HG03196 (cell line): ENCODE data around the gene COG8.
A peak's percentile ranks its signal among the peaks of the same experiment; 100 is the strongest.

Experiments used
- ATAC-seq: cut with Tn5 transposase; IDR thresholded peaks from one replicate; pipeline ENCODE4 v1.9.1; 2021; ENCODE audit not compliant: unreplicated experiment

Gene COG8

DNA sequence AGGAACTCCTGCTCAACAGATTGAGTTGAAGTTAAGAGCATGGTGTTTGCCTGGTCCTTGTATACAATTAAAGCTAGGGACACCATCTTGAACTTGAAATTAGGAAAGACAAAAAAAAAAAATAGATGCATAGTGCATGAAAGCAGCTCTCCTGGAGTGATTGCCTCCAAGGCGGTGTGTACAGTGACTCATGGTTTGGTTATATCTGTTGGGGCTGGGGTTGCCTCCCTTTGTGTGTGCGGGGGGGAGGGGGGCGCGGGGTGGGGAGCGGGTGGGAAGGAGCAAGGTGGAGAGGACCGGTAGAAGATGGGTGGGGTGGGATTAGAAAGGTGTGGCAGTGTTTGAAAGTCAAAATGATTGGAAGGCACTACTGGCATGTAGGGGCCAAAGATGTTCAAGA, 8.9 kb upstream of the COG8 start:
- no peak for ATAC-seq

DNA sequence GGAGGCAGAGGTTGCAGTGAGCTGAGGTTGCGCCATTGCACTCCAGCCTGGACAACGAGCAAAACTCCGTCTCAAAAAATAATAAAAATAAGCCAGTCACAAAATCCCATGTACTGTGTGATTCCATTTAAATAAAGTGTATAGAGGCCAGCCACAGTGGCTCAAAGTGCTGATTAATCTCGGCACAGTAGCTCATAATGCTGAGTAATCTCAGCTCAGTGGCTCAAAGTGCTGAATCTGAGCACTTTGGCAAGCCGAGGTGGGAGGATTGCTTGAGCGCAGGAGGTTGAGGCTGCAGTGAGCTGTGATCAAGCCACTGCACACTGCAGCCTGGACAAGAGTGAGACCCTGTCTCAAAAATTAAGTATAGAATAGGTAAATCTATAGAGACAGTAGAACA, 7.3 kb upstream of the COG8 start:
- no peak for ATAC-seq

DNA sequence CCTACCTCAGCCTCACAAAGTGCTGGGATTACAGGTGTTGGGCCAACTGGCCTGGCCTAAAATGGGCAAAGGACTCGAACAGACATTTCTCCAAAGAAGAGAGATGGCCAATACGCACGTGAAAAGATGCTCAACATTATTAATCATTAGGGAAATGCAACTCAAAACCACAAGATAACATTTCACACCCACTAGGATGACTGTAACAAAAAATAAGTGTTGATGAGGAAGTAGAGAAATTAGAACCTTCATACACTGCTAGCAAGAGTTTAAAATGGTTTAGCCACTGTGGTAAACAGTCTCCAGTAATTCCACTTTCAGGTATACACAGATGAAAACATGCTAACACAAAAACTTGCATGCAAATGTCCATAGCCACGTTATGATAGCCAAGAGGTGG, 6.6 kb upstream of the COG8 start:
- no peak for ATAC-seq

DNA sequence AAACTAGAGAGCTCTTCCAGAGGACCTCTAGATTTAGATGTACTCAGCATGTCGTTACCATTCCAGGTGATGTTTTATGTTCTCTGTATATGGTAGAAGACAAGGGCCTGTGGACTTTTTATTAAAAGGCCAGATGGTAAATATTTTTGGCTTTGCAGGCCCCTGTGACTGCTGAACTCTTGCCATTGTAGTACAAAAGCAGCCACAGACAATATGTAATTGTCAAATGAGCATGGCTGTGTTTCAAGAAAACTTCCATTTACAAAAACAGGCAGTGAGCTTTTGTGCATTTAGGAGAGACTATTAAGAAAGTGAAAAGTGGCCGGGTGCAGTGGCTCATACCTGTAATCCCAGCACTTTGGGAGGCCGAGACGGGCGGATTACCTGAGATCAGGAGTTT, 4.8 kb upstream of the COG8 start:
- ATAC-seq: no peak

DNA sequence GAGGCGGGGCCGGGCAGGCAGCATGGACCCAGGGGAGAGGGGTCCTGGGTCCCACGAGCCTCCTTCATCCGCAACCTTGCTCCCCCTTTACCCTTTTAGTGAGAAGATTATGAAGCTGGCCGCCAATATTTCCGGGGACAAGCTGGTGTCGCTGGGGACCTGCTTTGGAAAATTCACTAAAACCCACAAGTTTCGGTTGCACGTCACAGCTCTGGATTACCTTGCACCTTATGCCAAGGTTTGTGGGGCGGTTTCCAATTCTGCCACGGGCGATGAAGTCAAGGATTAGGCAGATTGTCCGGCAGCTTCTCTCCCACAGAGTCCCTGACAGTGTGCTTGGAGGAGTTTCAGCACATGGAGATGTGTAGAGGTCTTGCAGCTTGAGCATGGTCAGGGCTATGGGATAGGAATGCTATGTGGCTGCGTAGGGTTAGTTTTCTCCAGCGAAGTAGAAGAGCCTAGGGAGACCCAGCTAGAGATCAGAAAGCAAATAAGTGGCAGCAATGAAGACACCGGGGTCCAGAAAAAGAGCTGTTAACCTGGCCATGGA, 806 bp upstream of the COG8 start:
- ATAC-seq: no peak

DNA sequence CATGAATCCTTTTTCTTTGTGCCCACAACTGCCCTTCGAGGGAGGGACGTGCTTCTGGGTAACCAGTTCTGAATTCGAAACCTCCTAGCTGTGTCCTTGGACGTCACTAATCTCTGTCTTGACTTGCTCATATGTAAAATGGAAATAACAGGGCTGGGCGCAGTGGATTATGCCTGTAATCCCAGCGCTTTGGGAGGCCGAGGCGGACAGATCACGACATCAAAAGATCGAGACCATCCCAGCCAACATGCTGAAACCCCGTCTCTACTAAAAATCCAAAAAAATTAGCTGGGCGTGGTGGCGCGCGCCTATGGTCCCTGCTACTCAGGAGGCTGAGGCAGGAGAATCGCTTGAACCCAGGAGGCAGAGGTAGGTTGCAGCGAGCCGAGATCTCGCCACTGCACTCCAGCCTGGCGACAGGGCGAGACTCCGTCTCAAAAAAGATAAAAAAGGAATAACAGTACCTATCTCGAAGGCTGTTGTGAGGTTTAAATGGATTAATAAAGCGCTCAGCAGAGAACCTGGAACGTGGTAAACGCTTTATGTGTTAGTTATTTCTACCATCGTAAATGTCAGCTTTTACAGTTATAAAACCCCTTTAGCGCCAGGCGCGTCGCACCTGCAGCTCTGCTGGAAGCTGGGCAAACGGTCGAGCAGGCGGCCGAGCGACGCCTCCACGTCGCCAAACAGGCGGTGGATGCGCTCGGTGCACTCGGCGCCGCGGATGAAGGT, 641 bp downstream of the COG8 start:
- ATAC-seq: no peak

DNA sequence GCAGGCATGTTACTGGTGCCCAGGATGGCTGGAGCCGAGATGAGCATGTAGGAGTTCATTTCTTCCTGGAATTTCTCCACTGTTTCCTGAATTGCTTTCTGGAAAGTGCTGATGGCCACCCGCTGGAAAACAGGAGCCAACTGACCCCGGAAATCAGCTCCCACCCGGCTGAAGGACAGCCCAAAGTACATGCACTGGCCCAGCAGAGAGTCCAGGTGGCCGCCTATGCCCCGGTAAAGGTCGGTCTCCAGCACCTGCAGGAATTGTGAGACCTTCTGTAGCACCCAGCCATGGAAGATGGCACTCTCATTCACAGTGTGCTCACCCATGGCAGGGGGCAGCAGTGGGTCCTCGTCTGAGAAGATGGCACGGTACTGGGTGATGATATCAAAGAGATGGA, 4.7 kb downstream of the COG8 start:
- no peak for ATAC-seq

DNA sequence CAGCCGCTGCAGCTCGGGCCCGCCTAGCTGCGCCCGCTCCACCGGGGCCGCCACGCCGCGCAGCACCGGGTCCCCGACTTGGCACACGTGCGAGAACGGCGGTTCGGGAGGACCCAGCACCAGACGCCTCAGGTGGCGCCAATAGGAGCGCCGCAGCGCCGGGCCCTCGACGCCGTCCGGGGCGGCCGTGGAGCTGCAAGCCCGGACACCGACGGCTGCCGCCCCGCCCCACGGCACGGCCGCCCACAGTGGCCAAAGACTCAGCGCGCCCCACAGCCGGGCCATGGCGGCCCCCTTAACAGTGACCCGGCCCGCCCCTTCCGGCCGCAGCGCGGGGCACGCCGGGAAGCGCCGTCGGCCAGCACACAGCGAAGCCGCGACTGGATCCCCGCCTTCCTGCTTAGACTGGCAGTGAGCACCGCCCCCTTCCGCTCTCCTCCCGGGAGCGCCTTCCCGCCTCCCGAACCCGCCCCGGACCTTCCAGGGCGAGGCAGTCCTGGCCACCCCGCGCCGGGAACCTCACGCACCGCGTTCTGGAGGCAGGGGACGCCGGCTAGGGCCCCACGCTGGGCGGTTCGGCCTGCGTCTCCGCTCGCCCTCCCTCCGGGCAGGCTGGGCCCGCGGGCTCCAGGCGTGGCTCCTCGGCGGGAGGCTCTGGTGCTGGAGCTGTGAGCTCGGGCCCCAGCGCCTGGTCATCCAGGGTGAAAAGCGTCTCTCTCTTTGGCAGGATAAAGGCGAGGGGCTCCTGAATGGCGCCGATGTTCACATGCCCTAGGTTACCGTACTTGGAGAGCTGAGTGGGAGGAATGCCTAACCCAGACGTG, 8.9 kb downstream of the COG8 start, which contains the start of gene PDF:
PDF (minus strand) TSS at position 303 of the 824 bp plus-strand sequence; CDS start at position 285, 18 bp downstream.
- peak; percentile 78 for ATAC-seq

DNA sequence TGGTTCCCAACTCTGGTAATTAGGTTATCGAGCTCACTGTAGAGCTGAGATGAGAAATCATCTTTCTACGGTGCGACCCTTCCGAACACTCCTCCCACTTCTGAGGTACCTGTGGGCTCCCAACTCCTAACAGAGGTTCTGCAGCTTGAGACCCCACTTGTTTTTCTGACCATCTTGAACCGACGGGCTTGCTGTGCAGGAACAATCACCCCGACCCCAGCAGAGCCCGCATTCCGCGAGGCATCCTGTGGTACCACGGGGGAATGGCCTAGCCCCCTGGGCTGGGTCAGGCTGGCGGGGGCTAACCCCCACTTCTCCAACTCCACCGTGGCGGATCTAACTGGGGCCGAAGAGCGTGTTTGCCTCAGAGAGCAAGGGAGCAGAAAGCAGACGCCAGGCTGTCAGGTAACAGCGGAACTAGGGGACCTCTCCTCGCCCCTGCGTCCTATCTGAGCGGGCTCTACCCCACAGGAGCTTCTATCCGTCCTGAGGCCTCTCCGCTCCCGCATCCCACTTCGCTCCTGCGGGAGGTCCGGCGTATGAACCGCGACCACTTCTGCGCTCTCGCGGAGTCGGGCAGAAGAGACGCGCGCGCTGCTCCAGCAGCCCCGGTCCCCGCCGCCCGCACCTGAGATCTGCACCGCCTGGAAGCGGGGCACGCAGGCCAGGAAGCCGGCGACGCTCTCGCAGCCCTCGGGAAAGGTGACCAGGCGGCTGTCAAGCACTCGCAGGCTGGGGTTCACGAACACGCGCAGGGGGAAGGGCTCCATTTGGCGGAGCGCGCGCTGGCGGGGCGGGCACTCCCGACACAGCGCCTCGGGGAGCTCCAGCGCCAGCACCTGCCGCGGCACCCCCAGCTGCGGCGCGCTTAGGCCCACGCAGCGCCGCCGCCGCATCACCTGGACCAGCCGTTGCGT, 9.7 kb downstream of the COG8 start:
- peak; percentile 33 for ATAC-seq

DNA sequence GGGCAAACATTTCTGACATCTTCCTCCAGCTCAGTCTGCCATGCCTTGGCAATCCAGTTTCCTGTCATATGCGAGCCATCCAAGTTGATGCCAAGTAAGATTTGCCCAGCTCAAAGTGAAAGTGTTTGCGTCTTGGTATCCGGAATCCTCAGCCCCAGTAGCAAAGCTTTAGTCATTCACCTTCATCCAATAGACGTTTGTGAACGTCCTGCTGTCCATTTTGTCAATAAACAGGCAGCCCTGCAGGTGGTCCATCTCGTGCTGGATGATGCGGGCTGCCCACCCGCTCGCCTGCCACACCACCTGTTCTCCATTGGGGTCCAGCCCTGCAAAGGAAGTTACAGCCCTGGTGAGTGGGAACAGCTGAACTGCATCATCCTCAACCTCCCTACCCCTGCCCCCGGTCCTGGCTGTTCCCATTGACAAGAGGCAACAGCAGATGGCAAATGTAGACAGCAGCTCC, 10.5 kb downstream of the COG8 start:
- ATAC-seq: no peak

DNA sequence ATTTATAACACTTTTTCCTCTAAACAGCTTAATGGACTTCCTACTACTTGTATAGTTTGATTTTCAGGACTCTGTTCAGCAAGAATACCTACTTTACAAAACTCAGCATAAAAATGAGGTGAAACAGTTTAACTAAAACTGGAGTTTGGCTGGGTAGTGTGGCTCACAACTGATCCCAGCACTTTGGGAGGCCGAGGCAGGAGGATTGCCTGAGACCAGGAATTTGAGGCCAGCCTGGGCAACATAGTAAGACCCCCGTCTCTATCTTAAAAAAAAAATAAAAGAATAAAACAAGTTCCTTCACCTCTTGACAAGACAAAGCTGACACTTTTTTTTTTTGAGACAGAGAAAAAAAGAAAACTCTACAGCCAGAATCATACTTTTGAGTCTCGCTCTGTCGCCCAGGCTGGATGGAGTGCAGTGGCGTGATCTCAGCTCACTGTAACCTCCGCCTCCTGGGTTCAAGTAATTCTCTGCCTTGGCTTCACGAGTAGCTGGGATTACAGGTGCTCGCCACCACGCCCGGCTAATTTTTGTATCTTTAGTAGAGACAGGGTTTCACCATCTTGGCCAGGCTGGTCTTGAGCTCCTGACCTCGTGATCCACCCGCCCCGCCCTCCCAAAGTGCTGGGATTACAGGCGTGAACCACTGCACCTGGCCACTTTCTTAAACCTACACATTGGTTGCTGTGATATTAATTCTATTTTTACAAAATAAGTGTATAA, 11.6 kb downstream of the COG8 start:
- no peak for ATAC-seq

DNA sequence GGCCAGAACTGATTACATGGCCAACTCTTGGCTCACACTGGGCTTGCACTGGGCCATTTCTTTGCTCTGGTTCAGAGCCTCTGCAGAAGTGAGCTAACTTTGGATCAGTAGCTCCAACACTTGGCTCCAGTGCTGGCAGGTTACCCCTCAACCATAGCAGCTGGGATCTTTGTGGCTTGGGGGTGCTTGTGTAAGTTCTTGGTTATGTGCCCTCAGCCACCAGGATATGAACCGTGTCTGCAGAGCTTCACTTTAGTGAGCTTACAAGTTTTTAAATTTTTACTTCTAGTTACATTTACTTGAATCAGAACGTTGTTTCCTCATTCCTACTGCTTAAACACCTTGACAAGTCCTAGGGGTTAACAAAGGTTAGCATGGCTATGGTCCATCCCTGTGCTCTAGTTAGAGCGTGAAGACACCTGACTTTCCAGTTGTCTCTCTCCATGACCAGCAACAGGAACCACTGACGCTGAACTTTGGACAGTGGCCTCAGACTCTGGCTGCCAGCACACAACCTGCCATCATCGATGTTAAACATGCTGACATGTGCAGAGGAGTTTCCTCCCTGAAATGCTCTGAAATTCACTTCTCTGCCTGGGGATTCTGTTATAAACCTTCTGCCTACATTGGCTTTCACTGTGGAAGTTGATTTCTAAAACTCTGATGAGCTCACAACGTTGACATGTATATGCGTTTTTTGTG, 13.0 kb downstream of the COG8 start:
- ATAC-seq: no peak

DNA sequence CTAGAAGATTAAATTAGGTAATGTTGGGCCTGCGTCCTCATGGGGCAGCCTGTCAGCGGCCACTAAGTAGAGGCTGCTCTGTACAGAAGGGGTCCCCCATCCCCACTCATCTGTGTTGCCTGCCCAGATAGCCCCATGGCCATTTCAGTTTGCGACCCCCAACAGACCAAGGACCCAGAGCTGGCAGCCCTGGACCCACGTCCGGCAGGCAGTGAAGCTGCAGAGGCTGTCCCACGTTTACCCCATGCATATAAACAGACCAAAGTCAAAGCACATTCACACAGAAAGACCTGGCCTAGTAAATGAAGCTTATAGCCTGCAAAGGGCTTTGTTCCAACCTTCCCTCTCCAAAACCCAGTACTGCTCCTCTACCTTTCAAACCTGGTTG, 13.6 kb downstream of the COG8 start:
- ATAC-seq: no peak

DNA sequence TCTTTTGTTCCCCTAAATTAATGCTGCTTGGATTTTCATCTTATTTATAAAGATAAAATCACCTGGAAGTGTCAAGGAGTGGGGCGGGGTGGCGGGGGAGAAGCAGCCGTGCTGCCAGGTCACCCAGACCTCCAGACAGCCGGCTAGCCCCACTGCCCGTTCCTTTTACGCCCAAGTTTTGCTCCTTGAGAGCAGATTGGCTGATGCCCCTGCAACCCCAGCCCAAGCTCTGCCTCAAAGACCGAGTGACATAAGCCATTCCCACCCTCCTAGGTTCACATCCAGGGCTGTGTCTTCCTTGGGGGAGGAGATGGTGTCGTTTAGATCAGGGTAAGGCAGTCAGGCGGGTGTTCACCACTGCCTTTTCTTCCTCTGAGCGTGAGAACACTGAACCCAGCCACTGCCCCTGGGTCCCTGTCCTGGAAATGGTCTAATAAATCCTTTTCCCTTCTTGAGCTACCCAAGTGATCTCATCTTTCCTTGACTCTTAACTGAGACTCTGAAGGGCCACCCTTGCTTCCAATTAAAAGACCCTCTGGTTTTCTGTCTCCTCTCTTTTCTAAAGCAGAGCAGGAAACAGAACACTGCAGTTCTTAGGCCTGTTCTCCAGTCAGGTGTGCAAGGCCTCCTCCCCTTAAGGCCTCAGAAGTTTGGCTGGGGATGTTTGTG, 14.6 kb downstream of the COG8 start:
- no peak for ATAC-seq

DNA sequence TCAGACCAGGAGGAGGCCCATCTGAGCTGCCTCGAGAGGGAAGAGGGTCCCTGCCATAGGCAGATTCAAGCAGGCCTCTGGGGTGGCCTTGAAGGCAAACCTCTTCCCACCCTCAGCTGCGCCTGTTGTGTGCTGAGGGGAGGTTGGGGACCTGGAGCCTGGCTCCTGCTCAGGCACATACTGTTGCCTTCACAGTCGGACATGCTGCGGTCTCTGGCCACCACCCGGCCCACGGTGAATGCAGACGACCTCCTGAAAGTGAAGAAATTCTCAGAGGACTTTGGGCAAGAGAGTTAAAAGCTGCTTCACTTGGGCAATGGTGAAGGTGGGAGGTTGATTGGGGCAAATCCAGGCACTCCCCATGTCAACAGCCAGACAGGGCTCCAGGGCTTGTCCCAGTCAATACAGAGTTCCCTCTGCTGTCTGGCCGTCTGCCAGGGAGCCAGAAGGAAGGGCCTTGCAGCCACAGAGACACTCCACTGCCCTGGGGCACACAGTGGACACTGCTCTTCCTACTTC, 15.3 kb downstream of the COG8 start:
- no peak for ATAC-seq

DNA sequence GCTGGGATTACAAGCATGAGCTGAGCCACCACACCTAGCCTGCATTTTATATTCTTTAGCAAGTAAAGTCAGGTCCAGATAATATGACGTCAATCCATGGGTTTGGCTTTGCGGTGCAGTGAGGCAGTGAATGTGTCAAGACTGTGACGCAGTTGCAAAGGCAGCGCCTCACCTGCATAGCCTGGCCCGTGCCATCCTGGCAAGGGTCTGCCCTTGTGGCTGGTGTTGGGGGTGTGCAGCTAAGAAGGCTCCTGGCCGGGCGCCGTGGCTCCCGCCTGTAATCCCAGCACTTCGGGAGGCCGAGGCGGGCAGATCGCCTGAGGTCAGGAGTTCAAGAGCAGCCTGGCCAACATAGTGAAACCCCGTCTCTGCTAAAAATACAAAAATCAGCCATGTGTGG, 15.9 kb downstream of the COG8 start:
- ATAC-seq: no peak

DNA sequence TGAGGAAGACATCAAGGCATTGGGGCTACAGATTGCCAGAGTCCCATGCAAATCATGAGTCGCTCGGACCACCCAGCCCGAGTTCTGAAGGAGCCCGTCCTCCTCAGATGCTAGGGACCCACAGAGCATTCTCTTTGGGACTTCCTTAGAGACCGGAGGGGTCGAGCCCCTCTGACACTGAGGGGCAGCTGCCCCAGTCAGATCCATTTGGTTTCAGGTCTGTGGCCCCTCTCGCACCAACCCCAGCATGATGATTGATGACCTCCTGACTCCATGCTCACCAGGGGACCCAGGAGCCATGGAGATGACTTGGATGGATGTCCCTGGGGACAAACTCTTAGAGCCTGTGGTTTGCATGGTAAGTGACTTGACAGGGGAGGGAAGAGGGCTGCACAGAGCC, 17.0 kb downstream of the COG8 start:
- no peak for ATAC-seq

DNA sequence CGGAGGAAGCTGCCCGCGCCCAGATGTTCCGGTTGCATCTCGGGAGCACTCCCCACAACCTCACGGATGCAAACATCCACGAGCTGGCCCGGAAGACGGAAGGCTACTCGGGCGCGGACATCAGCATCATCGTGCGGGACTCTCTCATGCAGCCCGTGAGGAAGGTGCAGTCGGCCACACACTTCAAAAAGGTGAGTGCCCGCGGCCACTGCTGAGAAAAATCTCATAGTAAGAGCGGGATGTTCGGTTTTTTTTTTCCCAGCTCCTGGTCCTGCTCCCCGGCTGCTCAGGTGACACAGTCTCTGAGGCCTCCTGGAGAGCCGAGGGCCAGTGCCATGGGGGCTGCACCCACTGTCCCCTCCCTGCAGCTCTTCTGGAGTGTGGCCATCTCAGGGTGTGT, 18.3 kb downstream of the COG8 start:
- ATAC-seq: no peak

DNA sequence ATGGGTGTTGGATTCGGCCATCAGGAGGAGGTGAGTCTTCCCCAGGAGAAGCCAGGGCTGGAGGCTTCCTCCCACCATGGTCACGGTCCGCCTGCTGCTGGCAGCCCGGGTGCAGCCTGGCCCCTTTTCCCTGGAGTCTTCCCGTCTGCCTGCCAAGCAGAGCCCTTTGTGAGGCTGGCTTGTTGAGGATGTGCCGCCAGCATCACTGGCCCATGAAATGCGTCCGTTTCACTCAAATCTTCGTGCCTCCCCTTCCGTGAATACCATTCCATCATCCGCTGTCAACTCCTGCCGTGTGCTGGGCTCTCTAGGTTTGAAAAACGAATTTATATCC, 18.7 kb downstream of the COG8 start:
- ATAC-seq: no peak
